Measurements from ENCODE around the gene DLL4.

Gene DLL4

DNA sequence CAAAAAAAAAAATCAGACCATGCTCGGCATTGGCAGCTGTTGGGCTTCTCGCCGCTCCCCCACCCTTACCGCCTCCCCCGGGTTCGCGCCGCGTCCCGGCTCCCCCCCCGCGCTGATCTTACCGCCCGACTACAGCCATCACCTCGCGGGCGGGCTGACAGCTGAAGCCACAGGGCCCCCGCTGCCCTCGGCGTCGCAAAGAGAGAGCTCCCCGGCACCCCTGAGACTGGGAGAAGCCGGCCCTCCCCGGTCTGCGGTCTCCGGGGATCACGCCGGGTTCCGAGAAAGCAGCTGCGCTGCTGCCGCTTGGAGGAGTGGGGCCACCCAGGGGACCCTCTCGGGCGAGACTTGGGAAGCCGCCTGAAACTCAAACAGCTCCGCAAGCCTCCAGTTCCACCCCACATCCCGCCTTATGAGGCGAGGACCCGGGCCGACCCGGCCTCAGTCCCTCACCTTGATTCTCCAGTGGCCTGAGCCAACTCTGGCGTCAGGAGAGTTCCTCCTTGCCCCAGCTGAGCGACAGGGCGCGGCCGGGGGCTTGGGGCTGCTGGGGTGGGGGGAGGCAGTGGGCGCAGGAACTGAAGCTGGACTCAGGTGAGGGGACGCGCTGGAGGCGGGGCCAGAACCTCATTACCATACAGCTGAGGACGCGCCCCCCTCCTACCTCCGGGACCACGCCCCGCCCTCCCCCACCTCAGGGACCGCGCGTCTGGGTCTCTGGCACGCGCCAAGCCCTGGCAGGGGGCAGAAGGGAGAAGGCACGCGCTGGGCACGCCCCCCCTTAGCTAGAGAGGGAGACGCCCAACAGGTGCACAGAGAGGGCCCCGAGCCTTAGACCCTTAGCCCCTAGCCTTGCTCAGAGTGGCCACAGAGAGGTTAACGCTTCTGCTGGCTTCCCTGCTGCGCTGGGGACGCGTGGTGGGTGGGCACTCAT is 1.0 kb upstream of the DLL4 start:
- no peak for DNase-seq

DNA sequence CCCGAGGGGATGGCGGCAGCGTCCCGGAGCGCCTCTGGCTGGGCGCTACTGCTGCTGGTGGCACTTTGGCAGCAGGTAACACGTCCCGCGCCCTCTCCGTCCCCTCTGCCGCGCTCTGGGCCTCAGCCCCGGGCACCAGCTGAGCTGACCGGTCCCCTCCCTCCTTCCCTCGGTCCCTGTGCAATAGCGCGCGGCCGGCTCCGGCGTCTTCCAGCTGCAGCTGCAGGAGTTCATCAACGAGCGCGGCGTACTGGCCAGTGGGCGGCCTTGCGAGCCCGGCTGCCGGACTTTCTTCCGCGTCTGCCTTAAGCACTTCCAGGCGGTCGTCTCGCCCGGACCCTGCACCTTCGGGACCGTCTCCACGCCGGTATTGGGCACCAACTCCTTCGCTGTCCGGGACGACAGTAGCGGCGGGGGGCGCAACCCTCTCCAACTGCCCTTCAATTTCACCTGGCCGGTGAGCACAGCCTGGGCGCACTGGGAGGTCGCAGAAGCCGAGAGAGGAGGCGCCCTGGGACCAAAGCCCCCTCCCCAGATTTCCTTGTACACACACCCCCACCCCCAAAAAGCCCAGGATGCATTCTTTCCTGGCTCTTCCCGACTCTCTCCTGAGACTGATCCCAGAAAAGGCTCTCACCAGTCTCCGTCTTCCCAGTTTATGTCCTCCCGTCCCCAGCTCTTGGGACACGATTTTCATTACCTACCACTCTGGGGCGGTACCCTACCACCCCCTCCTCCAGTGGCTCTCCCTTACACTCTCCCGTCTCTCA is 705 bp downstream of the DLL4 start:
- DNase-seq = peak; percentile 48

- peak; percentile 56 for DNase-seq
These were observed 1.5 kb downstream of the DLL4 start for GRCh38 chr15:40930430-40931299.

DNA sequence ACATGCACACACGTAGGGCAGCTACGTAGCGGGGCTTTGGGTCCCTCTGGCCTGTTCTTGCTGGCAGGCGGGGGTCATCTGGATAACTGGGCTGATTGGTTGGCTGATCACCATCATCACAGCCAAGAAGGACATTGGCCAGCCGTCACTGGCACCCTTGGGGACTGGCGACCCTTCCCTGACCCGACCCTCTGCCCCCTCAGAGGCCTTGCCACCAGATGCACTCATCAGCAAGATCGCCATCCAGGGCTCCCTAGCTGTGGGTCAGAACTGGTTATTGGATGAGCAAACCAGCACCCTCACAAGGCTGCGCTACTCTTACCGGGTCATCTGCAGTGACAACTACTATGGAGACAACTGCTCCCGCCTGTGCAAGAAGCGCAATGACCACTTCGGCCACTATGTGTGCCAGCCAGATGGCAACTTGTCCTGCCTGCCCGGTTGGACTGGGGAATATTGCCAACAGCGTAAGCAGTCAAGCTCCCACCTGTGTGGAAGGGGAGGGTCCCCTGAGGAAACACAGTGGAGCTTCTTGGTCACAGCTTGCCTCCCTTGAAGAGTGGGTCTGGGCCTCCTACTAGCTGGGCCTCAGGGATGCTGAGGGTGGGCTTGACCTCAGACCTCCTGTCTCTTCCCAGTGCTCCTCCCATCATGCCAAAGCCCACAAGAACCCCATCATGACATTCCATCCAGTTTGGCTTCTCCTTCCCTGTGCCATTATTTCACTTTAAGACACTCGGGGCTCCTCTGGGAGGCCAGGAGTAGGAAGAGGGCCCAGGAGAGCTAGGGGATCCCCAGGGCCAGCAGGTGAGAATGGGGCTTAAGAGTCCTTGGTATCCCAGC is 2.4 kb downstream of the DLL4 start:
- DNase-seq = no peak

DNA sequence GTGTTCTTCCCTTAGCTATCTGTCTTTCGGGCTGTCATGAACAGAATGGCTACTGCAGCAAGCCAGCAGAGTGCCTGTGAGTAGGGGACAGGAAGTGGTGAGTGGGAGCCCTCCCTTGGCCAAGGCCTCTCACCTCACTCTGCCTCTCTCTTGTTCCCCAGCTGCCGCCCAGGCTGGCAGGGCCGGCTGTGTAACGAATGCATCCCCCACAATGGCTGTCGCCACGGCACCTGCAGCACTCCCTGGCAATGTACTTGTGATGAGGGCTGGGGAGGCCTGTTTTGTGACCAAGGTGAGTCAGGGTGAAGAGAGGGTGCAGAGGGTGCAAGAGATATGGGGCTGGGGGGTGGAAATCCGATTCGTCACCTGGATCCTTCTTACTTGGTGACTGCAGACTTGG is 3.0 kb downstream of the DLL4 start:
- peak; percentile 69 for DNase-seq

GRCh38 chr15:40932649-40933516 is 3.7 kb downstream of the DLL4 start:
- no peak for DNase-seq

DNA sequence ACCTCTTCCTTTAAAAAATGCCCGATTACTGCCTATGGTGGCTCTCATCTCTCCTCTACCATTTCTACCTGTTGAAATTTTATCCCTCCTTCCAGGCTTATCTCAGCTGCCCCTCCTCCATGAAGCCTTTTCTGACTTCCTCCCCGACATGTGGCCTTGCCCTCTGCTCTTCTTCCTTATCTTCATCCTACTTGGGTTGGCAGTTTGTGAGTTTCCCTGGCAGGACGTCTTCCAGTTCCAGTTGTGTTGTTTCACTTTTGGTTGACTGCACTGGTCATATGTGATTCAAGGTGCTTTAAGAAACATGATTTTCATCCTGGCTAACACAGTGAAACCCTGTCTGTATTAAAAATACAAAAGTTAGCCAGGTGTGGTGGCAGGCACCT is 4.4 kb downstream of the DLL4 start:
- peak; percentile 67 for DNase-seq

DNA sequence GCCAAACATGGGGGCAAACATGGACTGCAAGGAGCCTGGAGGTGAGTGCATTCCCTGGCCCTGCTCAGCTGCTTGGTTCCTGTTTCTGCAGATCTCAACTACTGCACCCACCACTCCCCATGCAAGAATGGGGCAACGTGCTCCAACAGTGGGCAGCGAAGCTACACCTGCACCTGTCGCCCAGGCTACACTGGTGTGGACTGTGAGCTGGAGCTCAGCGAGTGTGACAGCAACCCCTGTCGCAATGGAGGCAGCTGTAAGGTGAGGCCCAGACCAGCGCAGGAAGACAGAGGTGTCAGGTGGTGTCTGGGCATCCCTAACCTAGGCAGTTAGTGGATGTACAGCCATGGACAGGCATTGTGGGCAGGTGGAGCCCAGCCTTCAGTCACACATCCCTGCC is 5.3 kb downstream of the DLL4 start:
- no peak for DNase-seq

GRCh38 chr15:40936234-40936708 is 7.1 kb downstream of the DLL4 start:
- DNase-seq = no peak

- no peak for DNase-seq
These were observed 7.8 kb downstream of the DLL4 start for GRCh38 chr15:40936709-40937666.

- DNase-seq = peak; percentile 52
These were observed 8.8 kb downstream of the DLL4 start for GRCh38 chr15:40937762-40938535.

GRCh38 chr15:40938536-40938870 is 9.4 kb downstream of the DLL4 start:
- DNase-seq = no peak

GRCh38 chr15:40940296-40940801 is 11.2 kb downstream of the DLL4 start:
- no peak for DNase-seq

DNA sequence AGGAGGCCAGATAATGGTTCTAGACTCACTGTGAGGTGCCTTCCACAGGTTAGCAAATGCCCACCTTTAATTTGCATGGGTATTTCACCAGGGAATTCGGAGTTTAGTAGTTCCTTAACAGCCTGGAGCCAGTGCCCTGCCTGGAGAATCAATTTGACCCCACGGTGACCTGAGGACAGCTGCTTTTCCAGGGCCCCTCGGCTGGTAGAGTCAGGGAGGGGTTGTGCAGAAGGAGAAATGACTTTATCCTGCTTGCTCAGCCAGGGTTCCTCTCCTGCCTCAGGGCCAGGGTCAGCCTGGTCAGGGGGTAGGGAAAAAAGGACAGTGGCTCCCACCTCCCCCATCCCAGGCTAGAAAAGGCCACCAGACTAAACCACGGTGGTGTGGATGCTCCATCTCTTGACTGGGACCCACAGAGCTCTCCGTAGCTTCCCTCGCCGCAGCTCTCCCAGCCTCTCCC is 12.0 kb downstream of the DLL4 start:
- no peak for DNase-seq

DNA sequence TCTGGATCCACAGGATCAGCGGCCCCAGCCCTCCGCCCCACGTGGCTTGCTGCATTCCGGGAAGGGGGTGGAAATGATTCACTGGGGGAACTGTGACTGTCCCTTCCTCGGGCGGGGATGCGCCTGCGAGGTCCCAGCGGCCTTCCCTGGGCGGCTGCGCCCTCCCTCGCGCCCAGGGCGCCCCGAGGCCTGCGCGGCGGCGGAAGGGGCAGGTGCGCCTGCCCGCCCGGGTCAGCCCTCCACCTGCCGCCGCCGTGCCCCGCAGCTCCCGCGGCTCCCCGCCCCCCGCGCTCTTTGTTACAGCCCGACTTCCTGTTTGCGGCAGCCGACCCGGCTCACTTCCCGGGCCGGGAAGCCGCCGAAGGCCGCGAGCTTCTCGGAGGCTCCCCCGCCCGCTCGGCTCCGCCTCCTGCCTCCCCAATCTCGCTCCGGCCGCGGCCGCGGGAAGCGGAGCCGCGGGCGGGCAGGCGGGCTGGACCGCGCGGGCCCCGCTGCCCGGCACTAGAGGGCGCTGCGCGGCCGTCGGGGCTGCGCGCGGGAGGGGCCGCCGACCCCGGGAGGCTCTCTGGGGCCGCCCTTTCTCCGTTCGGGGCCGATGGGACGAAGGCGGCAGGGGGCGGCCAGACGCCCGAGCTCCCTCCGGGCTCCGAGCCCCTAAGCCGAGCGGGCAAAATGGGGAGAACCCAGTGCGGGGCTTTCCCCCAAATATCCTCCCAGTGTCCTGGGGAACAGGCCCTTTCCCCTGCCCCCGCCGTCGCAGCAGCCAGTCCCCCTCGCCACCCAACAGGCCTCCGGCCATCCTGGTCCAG is 12.6 kb downstream of the DLL4 start:
- peak; percentile 89 for DNase-seq

GRCh38 chr15:40942337-40942854 is 13.3 kb downstream of the DLL4 start:
- peak; percentile 55 for DNase-seq

- DNase-seq = no peak
These were observed 13.7 kb downstream of the DLL4 start for GRCh38 chr15:40942878-40943277.
